ENCODE measurements around the gene CCR5AS.
"Not testable (repeated sequence)": the region's sequence is repeated elsewhere in the genome, so short reads cannot be mapped to it uniquely, and the experiment has no call there.

CCR5AS gene

GRCh38 chr3:46406788-46407611 lies at the start of gene CCR5AS, which contains the start of gene CCRL2:
Gene CCR5AS, minus strand, starts transcription at chr3:46407066.
Gene CCRL2, plus strand, starts transcription at chr3:46407259. Its CDS starts 821 bp downstream, at chr3:46408080.
- DNase-seq (ENCODE audit: low spot score) = peak; percentile 32

- no peak for DNase-seq (ENCODE audit: low spot score)
These were observed 49.3 kb upstream of the CCR5AS start for GRCh38 chr3:46456118-46456517.

GRCh38 chr3:46455231-46456115 lies 48.6 kb upstream of the CCR5AS start:
- DNase-seq (ENCODE audit: low spot score) = no peak

- DNase-seq (ENCODE audit: low spot score) = no peak
These were observed 47.7 kb upstream of the CCR5AS start for GRCh38 chr3:46454606-46455005.

DNA sequence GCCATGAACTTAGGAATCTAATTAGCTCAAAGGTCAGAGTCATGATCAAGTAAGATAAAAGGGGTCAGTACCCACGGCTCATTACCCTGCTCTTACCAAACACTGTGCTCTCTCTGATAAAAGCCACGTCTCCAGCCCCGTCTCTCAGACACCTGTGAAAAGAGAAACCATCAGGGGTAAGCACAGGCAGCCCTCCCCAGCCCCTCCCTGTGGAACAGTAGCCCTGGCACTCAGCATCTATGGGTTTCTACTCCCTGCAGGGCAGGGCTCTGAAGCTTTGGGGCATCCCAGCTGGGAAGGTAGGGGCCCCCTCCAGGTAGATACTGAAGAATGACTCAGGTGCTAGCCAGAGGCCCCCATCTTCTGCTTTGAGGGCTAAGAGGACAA lies 47.3 kb upstream of the CCR5AS start:
- DNase-seq (ENCODE audit: low spot score) = no peak

DNA sequence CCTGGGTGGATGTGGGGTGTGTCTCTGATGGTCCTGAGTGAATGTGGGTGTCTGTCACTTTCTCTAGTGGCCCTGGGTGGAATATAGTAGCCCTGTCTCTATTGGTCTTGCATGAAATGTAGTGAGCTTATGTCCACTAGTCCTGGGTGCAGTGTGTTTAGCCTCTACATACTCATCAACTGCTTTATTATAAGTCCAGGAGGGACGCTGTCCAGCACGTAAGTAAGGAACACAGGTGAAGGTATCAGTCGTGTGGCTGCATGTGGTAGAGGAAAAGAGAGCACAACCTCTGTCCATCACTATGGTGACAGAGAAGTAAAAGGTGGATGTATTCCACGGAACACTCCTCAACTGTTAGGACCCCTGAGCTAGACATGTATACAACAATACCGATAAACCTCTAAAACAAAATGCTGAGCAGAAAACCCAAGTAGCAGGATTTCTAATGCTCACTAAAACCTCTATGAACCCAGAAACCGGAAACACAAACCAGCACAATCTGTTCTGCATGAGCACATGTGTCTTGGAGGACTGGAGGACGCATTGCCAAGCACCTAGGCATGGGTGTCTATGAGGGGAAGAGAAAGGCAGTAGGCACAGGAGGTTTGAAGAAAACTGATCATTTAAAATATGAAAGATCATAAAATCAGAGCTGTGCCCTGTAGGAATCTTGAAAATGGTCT lies 46.8 kb upstream of the CCR5AS start:
- no peak for DNase-seq (ENCODE audit: low spot score)

DNA sequence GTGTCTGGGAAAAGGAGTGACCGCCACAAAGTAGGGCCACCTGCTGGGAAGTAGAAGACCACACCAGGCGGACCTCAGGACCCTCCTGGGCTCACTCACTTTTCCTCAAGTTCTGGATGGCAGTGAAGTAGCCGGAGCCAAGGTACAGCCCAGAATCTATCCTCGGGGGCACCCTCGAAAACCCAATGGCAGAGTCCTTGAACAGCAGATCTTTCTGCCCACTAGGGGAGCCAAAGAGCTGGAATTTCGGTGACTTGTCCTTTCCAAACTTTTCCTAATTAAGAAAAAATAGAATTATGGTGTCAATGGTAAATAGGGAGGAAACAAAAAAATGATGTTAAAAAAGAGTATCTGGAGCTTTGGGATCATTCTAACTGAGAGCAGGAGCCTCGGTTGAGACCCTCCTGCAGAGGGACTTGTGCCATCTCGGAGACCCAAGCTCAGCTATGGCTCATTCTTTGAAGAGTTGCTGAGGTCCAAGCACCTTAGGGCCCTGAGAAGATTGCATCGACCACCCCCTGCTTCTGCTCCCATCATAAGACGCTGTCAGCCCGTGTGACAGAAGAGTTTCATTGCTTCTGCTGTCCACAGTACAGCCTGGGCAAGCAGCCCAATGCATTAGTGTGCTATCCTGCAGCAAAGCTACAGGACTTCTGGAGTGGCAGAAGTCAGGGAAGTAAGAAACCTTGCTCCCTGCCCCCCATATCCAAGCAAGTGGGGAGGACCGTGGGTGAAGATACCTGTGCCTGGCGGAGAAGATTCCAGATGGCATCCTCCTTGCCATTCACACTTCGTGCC lies 43.1 kb upstream of the CCR5AS start:
- no peak for DNase-seq (ENCODE audit: low spot score)

DNA sequence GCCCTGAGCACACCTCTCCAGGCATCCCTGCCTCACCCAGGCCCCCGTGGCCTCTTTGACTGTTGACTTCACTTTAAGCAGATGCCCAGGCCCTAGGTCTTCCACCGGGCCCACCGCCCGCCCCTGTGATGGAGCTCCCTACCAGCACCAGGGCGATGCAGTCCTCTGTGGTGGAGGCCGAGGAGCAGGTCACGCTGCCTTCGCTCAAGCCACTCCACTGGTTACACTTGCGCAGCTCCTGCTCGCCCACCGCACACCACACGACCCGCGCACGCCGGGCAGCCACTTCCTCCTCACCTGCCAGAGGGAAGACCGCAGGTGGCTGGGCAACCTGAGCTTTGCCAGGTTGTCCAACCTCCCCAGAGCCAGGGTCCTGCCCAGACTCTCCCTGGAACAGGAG lies 41.9 kb upstream of the CCR5AS start:
- DNase-seq (ENCODE audit: low spot score) = no peak

DNA sequence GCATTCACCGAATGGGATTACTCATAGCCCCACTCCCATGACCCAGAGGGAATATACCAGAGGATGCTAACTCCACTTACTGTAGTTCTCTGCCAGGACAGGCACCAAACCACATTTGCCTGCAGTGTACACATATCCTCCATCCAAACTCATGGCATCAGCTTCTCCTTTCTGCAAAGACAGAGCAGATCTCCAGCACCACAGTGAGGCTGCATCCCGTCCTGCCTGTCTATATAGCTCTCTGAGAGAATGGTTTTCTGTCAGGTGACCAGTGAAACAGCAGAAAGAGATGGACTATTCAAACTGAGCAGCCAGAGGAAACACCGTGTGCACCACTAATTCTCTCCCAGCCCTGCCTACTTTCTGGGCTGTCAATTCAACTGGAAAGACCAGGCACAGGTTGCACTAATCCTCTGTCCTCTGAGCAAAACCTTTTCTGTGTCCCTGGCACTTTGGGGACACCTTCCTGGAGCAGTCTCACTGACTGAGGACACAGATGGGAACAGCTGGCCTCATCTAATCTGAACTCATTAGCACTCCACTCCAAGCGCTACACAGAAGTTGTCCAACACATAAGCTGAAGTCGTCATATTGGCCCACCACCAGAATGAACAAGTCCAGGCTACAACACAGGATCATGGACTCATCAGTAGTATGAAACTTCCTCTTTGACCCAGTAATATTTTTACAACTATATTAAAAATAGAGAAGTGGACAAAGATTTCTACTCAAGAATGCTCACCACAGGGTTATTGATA lies 40.5 kb upstream of the CCR5AS start:
- no peak for DNase-seq (ENCODE audit: low spot score)

GRCh38 chr3:46442576-46443530 lies 36.0 kb upstream of the CCR5AS start:
- DNase-seq (ENCODE audit: low spot score) = no peak

- DNase-seq (ENCODE audit: low spot score) = peak; percentile 23
These were observed 33.8 kb upstream of the CCR5AS start for GRCh38 chr3:46440531-46441294.

DNA sequence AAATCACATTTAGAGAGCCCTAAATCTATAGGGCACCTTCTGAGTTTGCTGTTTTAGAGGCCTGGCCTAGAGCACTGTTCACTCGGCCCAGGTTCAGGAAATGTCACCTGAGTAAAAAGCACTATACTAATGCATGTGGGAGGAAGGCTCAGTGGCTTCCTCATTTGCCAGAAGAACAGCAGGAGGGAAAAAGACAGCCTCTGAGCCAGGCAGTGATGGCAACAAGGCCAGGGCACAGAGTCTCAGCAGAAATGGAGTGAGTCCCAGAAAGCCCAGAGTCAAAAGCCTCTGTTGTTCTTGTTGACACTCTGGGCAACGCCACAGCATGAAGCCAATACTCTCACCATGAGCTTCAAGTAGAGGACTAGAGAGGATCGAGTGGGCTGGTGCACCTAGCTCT lies 32.0 kb upstream of the CCR5AS start:
- DNase-seq (ENCODE audit: low spot score) = no peak

DNA sequence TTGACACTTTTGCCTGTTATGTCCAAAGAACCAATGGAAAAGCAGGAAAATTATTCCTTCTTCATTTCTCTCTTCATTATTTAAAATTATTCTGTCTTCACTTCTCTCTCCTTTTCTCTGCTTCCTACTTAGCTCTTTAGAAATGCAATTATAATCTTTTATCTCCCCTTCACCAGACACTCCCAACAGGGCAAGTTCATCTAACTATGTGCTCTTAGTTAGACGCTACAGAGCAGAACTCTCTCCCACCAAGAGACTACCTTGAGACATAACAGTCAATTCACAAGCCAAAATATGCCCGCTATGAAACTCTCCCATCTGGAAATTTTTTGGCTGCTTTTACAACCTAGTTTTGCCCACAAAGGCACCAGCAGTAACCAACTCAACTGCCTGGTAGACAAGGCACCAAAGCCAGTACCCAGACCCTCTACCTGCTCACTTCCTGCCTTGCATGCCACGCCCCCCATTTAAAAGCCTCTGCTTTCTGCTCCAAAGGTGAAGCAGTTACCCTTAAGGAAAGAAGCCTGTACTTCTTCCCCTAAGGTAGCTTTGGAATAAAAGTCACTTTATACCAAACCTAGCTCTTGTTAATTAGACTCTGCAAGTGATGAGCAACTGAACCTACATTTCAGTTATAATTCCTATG lies 28.3 kb upstream of the CCR5AS start:
- no peak for DNase-seq (ENCODE audit: low spot score)

DNA sequence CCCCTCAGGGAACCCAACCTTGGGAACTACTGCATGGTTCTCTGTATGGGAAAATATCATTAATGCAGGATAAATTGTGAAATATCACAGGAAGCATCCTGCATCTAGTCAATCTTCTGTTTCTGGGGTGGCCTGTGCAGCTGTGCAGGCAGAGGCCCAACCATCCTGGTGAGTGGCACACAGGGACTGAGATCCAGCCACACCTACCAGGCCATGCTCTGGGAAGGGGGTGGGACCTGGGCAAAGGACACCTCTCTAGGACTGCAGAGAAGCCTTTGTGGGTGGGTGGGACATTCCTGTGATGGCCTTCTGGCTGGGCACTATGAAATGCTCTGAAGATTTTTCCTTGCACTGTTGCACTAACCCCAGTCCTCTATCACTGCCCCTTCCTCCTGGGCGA lies 27.0 kb upstream of the CCR5AS start:
- DNase-seq (ENCODE audit: low spot score) = no peak

- DNase-seq (ENCODE audit: low spot score) = not testable (repeated sequence)
These were observed 26.3 kb upstream of the CCR5AS start for GRCh38 chr3:46433118-46433517.

DNA sequence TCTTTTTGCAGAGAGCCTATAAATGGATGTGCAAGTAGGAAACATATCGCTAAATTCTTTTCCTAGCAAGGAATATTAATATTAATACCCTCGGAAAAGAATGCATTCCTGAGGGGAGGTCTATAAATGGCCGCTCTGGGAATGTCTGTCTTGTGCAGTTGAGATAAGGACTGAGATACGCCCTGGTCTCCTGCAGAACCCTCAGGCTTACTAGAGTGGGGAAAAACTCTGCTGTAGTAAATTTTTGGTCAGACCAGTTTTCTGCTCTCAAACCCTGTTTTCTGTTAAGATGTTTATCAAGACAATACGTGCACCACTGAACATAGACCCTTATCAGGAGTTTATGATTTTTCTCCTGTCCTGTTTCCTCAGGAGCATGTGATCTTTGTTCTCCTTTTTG lies 25.0 kb upstream of the CCR5AS start:
- DNase-seq (ENCODE audit: low spot score) = not testable (repeated sequence)

GRCh38 chr3:46430879-46431278 lies 24.0 kb upstream of the CCR5AS start:
- DNase-seq (ENCODE audit: low spot score) = not testable (repeated sequence)

- no peak for DNase-seq (ENCODE audit: low spot score)
These were observed 22.8 kb upstream of the CCR5AS start for GRCh38 chr3:46429671-46430070.

Measured in CD4-positive, alpha-beta T cell treated with Interleukin-6 at 100 ng/mL for 8 hours (primary cell).